ENCODE results near the gene PRDM8.
"Not testable (repeated sequence)": the region's sequence is repeated elsewhere in the genome, so short reads cannot be mapped to it uniquely, and the experiment has no call there.

The PRDM8 gene

DNA sequence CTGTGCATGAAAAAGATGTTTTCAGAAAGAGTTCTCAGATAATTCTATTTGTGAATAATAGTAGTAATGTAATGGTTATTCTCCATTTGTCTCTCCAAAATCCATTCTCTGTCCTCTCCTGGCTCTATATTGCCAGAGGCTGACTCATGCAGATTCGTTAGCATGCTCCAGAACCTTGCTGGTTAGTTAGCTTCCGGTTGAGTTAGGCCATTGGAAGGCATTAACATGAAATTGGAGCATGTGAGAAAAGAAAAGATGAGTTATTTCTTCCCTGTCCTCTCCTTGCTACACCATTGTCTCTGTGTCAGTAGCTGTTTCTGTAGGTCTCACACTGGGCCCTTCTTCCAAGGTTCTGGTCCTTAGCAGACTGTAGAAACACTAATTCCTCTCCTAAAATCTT, 23.5 kb upstream of the PRDM8 start:
- H3K27ac ChIP-seq, result no peak overlapping the region
- TF ChIP-seq, protein P1, sequence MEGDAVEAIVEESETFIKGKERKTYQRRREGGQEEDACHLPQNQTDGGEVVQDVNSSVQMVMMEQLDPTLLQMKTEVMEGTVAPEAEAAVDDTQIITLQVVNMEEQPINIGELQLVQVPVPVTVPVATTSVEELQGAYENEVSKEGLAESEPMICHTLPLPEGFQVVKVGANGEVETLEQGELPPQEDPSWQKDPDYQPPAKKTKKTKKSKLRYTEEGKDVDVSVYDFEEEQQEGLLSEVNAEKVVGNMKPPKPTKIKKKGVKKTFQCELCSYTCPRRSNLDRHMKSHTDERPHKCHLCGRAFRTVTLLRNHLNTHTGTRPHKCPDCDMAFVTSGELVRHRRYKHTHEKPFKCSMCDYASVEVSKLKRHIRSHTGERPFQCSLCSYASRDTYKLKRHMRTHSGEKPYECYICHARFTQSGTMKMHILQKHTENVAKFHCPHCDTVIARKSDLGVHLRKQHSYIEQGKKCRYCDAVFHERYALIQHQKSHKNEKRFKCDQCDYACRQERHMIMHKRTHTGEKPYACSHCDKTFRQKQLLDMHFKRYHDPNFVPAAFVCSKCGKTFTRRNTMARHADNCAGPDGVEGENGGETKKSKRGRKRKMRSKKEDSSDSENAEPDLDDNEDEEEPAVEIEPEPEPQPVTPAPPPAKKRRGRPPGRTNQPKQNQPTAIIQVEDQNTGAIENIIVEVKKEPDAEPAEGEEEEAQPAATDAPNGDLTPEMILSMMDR (conservative IDR thresholded peaks at IDR 0.05), result no peak

DNA sequence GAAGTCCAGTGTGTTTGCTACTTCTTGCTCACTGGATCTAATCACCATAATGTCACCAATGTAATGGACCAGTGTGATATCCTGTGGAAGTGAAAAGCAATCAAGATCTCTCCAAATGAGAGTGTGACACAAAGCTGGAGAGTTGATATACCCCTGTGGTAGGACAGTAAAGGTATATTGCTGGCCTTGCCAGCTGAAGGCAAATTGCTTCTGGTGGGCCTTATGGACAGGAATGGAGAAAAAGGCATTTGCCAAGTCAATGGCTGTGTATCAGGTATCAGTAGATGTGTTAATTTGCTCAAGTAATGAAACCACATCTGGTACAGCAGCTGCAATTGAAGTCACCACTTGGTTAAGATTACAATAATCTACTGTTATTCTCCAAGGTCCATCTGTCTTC, 19.5 kb upstream of the PRDM8 start:
- not testable (repeated sequence) for H3K27ac ChIP-seq

DNA sequence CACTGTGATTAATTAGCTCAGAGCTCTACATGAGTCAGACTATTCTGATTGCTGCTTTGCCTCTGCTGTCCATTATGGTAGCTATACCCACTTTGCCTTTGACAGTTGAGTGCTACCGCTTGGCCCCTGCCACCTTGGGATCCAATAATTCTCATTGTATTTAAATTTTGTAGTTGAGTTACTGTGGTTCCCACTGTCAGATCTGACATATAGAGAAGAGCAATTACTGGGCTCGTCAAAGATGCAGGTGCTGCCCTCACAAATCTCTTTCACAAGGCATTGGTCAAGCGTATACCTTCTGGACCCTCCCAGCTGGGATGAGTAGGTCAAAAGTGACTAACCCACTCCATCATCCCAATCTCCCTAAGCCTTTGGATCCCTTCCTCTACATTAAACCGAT, 18.3 kb upstream of the PRDM8 start:
- no peak overlapping the region for H3K27ac ChIP-seq
- TF ChIP-seq, protein P1 (conservative IDR thresholded peaks at IDR 0.05), result no peak

DNA sequence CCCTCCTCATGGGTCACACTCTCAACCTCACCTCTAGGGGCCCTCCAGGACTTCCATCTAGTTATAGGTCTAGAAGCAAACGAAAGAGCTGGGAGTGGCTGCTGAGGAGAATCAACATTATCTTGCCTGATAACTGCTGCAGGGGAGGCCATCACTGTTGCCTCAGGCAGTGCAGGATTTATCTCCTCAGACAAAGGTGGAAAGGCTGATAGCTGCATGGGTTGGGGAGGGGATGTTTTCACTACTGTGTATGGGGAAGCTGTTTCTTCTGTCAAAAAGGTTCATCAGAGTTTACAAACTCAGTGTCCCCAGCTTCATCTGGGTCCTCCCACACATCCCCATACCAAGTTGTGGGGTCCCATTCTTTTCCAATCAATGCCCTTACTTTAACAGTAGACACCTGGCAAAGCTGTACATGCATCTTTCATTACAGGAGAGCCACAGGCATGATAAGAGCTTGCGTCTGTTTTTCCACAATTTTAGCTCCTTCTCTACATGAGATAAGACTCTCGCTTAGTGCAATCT, 17.6 kb upstream of the PRDM8 start:
- TF ChIP-seq, protein P1 (conservative IDR thresholded peaks at IDR 0.05), result no peak
- H3K27ac ChIP-seq, result no peak overlapping the region

DNA sequence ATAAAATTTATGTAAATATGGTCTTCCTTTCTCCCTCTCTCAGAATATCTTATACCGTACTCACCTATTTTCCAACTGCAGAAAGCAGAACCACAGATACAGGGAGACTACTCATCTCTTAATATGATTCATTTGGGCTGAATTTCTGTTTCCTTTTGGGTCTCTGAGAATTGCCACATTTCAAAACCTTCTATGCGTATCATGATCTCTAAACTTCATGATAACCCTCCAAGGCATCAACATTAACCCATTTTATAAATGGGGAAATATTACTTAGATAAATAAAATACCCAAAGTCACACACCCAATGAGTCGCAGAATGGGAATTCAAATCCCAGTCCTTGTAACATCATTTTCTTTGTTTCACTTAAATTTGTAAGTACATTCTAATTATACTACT, 16.6 kb upstream of the PRDM8 start:
- H3K27ac ChIP-seq, result no peak overlapping the region
- TF ChIP-seq, protein P1 (conservative IDR thresholded peaks at IDR 0.05), result no peak

DNA sequence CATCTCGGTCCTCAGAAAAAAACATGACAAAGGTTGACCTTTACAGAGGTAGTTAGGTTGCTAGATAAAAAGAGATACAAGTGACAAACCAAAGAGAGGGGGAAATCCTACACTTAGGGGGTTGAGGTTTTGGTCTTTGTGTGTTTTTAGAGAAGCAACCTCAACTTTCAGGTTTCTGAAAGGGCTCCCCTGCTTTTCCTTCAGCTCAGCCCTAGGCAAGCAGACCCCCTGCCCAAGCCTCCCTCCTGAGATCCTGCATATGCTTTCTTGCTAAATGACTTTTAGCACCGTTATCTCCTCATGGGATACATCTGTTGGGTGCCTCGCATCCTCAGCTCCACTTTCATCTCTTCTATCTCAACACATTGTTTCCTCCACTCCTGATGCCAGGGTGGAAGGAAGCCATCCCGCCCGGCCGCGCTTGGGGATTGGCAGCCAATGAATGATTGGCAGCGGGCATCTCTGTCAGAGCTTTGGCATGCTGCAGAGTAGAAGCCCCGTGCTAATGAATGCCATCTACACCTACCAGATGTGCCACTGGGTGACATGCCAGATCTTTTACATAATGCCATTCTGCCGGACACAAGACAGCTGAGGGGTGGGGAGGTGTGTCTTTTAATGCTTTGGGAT, 15.0 kb upstream of the PRDM8 start:
- TF ChIP-seq, protein P1 (conservative IDR thresholded peaks at IDR 0.05), result no peak
- H3K27ac ChIP-seq, result no peak overlapping the region

DNA sequence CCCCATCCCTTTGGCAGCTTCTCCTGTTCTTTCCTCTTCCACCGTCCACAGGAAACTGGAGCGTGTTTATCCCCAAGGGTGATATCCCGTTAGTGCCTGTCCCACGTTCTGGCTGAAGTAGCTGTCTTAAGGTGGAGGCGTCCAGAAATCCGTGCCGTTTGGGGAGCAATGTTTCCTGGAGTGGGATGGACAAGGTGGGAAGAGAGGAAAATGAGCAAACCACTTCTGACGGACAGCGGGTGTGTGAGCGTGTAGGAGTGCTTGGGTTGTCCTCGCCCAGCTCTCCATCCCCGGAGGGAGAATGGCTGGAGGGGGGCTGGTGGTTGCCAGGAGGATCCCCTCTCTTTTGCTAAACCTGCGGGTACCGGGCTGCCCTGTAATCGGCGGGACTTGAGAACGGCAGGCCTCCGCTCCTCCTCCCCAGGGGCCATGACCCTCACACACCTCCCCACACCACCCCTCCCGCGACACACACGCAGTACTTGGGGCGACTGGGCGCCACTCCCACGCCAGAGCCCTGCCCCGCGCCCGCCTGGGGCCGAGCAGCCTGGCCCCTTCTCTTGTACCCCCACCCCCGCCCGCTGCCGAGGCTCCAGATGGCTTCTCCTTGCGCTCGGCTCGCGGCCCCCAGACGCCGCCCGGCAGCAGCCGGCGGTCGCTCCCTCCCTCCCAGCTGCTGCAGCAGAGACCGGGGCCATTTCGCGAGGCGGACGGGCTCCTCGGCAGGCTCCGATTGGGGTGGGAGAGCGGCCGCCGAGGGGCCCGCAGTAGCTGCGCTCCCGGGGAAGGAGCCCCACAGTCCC, 13.9 kb upstream of the PRDM8 start:
- no peak overlapping the region; the same call in 1 of the 2 replicates for H3K27ac ChIP-seq
- TF ChIP-seq, protein P1 (conservative IDR thresholded peaks at IDR 0.05), result 0 out of 2 replicates have a peak, but pooled peaks have one; percentile 26
